Heart left ventricle (tissue), 16 donors: ENCODE data around the gene ZNF22. TPM values are rescaled to one million over a fixed set of nuclear protein-coding genes. Genes with fewer than 3 reads are reported as not detected.

ENCODE experiments used
- ATAC-seq, 4 donors: fragments of 200-7000 bp; cut with Tn5 transposase; one replicate each; pipeline ENCODE4 v1.9.1; 2020 to 2022; ENCODE audit warnings: moderate library complexity in 4 of 4, mild to moderate bottlenecking in 3 of 4, moderate number of reproducible peaks in 1 of 4
- DNase-seq, 5 donors: peaks; one replicate each; pipeline ENCODE4 v3.0.0-alpha.2; 2020
- H3K27ac ChIP-seq, 12 donors: fragments of 200-600 bp; sonication (generic) in 4 of 12; one replicate each; pipeline versions ENCODE4 v1.5.0 to v1.8.0; 2016 to 2022; ENCODE audit warnings: mild to moderate bottlenecking in 2 of 12
- H3K27me3 ChIP-seq, 9 donors: fragments of 200-600 bp; sonication (generic) in 2 of 9; one replicate each; pipeline versions ENCODE4 v1.5.1 to v1.8.0; 2016 to 2022; ENCODE audit warnings: mild to moderate bottlenecking in 3 of 9
- H3K36me3 ChIP-seq, 9 donors: fragments of 200-600 bp; sonication (generic) in 2 of 9; one replicate each; pipeline versions ENCODE4 v1.5.0 to v1.8.0; 2018 to 2022; ENCODE audit warnings: mild to moderate bottlenecking in 2 of 9
- H3K4me1 ChIP-seq, 12 donors: fragments of 200-600 bp; sonication (generic) in 4 of 12; one replicate each; pipeline versions ENCODE4 v1.5.0 to v1.8.0; 2016 to 2022; ENCODE audit warnings: mild to moderate bottlenecking in 3 of 12
- H3K4me3 ChIP-seq, 12 donors: fragments of 200-600 bp; sonication (generic) in 4 of 12; one replicate each; pipeline versions ENCODE4 v1.5.0 to v1.8.0; 2017 to 2022; ENCODE audit warnings: mild to moderate bottlenecking in 9 of 12, moderate library complexity in 4 of 12
- H3K9me3 ChIP-seq, 12 donors: fragments of 200-600 bp; sonication (generic) in 4 of 12; one replicate each; pipeline versions ENCODE4 v1.5.0 to v1.8.0; 2016 to 2022; ENCODE audit warnings: mild to moderate bottlenecking in 1 of 12
- POLR2A ChIP-seq, 2 donors: fragments of 450-650 bp; IDR thresholded peaks; one replicate each; pipeline ENCODE4 v1.6.1; 2017; ENCODE audit warnings: antibody characterized with exemption in 2 of 2, mild to moderate bottlenecking in 2 of 2, moderate library complexity in 2 of 2
- WGBS, 4 donors: extraction: QIAGEN DNeasy Blood & Tissue Kit in 2 of 4; methylation state at CpG; one replicate each; pipeline versions ENCODE4 v1.1.5 to v1.1.7; 2013 to 2018; 5-methylcytosine and 5-hydroxymethylcytosine counted together
- intact Hi-C, 10 donors: fragments of 100-400 bp; cut with DNase I; formaldehyde crosslinking; loops; one replicate each; pipeline versions ENCODE4 v1.11.1 to v1.14.2; 2022
- polyA plus RNA-seq, 2 donors: library from polyadenylated mRNA; stranded (reverse); fragments of 200-250 nt; gene quantifications; one replicate each; pipeline ENCODE4 v1.2.3, GENCODE V29; 2013
- total RNA-seq, 9 donors: library from RNA; depleted of rRNA in 2 of 9; stranded (reverse); fragments of >200 nt in 2 of 9; fragmentation: NEBNext Ultra II Directional in 3 of 9; extraction: Animal tissue kit (Norgen Biotek cat#: 25700) in 3 of 9; gene quantifications; one replicate each; pipeline versions ENCODE4 v1.1.0 to v1.2.4, GENCODE V29; 2016 to 2023
- TF ChIP-seq, protein P1 (sequence below), 12 donors: fragments of 200-600 bp; sonication (generic) in 4 of 12; IDR thresholded peaks; one replicate each; pipeline versions ENCODE4 v1.5.0 to v1.8.0; 2018 to 2022; ENCODE audit warnings: antibody characterized with exemption in 12 of 12, mild to moderate bottlenecking in 5 of 12
- donor health status: ischemic (EF 13 %, LVEDD 7.1; RV severe dilation, severe dysfunction).
- donor health status: healthy with polysubstance abuse.
- donor health status: DM: no; HTN: yes; CAD: no.
- donor health status: DM: no; HTN: no; CAD: no.
- donor health status: ischemic (EF 25% LVEDD 6.9; RV normal size, moderate dysfunction).
- donor health status: ischemic (EF 25% LVEDD 5.7; RV mildly dilated, moderate dysfunction).
- donor health status: healthy.
- donor health status: DM: yes; HTN: yes; CAD: no.
- donor health status: ischemic (EF 35%, LVEDD 5.7; RV mildly dilated, moderate dysfunction).
- donor health status: nonischemic (EF 11% LVEDD 7.7; RV severe dilation, severe dysfunction).
- donor health status: DM: yes; HTN: yes; CAD: no.
- donor health status: PGD.
- donor health status: ischemic (EF 29% LVEDD 5.4; RV normal size, mild dysfunction).
- donor health status: nonischemic (EF 23%, LVEDD 6.1; RV moderate dilation, normal function).

Gene ZNF22
- total and polyA plus RNA-seq, 11 donors: 12.6 to 17.5 (median 14.6) TPM

GRCh38 chr10:44966129-44966815 is 34.5 kb upstream of the ZNF22 start:
- WGBS, 4 donors: 68 to 72% (median 68%) methylated on average over 8 of the region's 8 CpGs
- Histone ChIP-seq H3K4me3 (no peak overlapping the region), H3K27me3 (no peaks in the 10 kb centered on the region), H3K27ac (peak overlapping the region in 11 of 12 donors; percentile 83 to 98 (median 95)), H3K4me1 (peaks cover 23 to 96% (median 84%) of the 10 kb centered on the region in 12 donors), H3K36me3 (peaks cover 0 to 22% (median 12%) of the 10 kb centered on the region in 9 donors), H3K9me3 (no peaks in the 10 kb centered on the region)
- ATAC-seq: no peak
- TF ChIP-seq POLR2A (IDR thresholded peaks at IDR 0.05): no peak
- TF ChIP-seq, protein P1, sequence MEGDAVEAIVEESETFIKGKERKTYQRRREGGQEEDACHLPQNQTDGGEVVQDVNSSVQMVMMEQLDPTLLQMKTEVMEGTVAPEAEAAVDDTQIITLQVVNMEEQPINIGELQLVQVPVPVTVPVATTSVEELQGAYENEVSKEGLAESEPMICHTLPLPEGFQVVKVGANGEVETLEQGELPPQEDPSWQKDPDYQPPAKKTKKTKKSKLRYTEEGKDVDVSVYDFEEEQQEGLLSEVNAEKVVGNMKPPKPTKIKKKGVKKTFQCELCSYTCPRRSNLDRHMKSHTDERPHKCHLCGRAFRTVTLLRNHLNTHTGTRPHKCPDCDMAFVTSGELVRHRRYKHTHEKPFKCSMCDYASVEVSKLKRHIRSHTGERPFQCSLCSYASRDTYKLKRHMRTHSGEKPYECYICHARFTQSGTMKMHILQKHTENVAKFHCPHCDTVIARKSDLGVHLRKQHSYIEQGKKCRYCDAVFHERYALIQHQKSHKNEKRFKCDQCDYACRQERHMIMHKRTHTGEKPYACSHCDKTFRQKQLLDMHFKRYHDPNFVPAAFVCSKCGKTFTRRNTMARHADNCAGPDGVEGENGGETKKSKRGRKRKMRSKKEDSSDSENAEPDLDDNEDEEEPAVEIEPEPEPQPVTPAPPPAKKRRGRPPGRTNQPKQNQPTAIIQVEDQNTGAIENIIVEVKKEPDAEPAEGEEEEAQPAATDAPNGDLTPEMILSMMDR (IDR thresholded peaks at IDR 0.05): no peak
- intact Hi-C loops: no loop called here
- peak in 1 of 5 donors; percentile 13 for DNase-seq

- Histone ChIP-seq H3K27ac (peak overlapping the region; percentile 49 to 98 (median 94)), H3K4me3 (no peak overlapping the region), H3K36me3 (peaks cover 0 to 29% (median 19%) of the 10 kb centered on the region in 9 donors), H3K27me3 (no peaks in the 10 kb centered on the region), H3K9me3 (no peaks in the 10 kb centered on the region), H3K4me1 (peaks cover 23 to 93% (median 80%) of the 10 kb centered on the region in 12 donors)
- TF ChIP-seq POLR2A (IDR thresholded peaks at IDR 0.05): no peak
- TF ChIP-seq, protein P1 (IDR thresholded peaks at IDR 0.05): peak in 7 of 12 donors; percentile 21 to 45 (median 27)
- intact Hi-C loops: no loop called here
- 61 to 69% (median 64%) methylated on average over 8 of the region's 8 CpGs for WGBS, 4 donors
- DNase-seq (peak in 1 of 5 donors; percentile 13), ATAC-seq (no peak)
These were observed 33.8 kb upstream of the ZNF22 start for GRCh38 chr10:44966816-44967509.

DNA sequence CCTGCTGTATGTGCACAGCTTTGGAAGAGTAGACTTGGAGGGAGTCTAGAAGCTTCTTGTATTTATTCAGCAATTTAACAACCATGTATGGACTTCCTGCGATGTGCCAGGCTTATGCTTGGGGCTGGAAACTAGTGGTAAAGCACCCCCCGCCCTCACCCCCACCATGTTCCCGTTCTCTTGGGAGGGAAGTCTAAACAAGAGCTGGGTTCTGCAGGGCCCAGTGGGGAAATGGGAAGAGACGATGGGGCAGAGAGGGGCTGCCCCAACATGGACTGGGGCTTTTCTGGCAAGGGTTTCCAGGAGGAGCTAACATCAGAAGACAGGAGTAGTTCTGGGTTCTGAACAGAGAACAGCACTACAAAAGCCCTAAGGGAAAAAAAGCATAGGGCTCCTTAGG is 33.1 kb upstream of the ZNF22 start:
- no peaks in the 10 kb centered on the region for H3K27me3 ChIP-seq
- no peak for ATAC-seq
- H3K4me1 ChIP-seq: peaks cover 23 to 92% (median 74%) of the 10 kb centered on the region in 12 donors
- no peaks in the 10 kb centered on the region for H3K9me3 ChIP-seq
- H3K36me3 ChIP-seq: peaks cover 0 to 35% (median 25%) of the 10 kb centered on the region in 9 donors
- 67 to 74% (median 70%) methylated on average over 4 of the region's 4 CpGs for WGBS, 4 donors
- H3K4me3 ChIP-seq: peak overlapping the region in 4 of 12 donors; percentile 4 to 31 (median 14)
- H3K27ac ChIP-seq: peak overlapping the region; percentile 49 to 98 (median 87)
- peak in 1 of 5 donors; percentile 35 for DNase-seq
- TF ChIP-seq POLR2A (IDR thresholded peaks at IDR 0.05): no peak
- TF ChIP-seq, protein P1 (IDR thresholded peaks at IDR 0.05): no peak
- intact Hi-C loops: no loop called here

DNA sequence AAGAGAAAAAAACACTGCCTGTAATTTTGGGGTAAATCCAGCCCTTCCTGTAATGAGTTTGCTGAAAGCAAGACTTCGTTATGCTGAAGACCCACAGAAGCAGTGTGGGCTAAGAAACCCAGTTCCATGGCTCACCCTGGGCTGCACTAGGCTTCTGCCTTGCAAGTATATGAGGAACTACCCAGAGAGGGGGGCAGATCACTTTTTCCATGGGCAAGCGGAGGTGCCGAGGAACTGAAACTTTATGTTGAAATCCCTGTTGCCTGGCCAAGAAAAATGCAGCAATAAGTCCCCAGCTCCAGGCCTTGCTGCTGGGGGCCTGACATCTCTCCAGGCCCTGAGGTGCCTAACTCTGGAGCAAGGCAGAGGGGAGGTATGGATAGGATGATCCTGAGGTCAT is 32.6 kb upstream of the ZNF22 start:
- ATAC-seq (peak in 3 of 4 donors; percentile 14 to 40 (median 16)), DNase-seq (peak in 2 of 5 donors; percentile 51 to 71)
- TF ChIP-seq, protein P1 (IDR thresholded peaks at IDR 0.05): no peak
- TF ChIP-seq POLR2A (IDR thresholded peaks at IDR 0.05): no peak
- no peaks in the 10 kb centered on the region for H3K27me3 ChIP-seq
- H3K4me1 ChIP-seq: peaks cover 23 to 92% (median 72%) of the 10 kb centered on the region in 12 donors
- H3K36me3 ChIP-seq: peaks cover 0 to 40% (median 29%) of the 10 kb centered on the region in 9 donors
- H3K9me3 ChIP-seq: no peaks in the 10 kb centered on the region
- peak overlapping the region; percentile 49 to 98 (median 87) for H3K27ac ChIP-seq
- 16 to 27% (median 22%) methylated on average over 3 of the region's 3 CpGs for WGBS, 4 donors
- intact Hi-C loops: no loop called here
- H3K4me3 ChIP-seq: peak overlapping the region in 4 of 12 donors; percentile 4 to 31 (median 14)
